A549 (cell line): ENCODE results near the gene FAM120B. TPM values are rescaled to one million over a fixed set of nuclear protein-coding genes. Genes with fewer than 3 reads are reported as not detected.

Experiments
- ATAC-seq, 2 experiments: fragments of 200-7000 bp in 1 of 2; fragments of >200 bp in 1 of 2; cut with Nextera tagmentation in 1 of 2; cut with Tn5 transposase in 1 of 2; 3 replicates each; pipeline versions ENCODE4 v1.8.0 to v1.9.1; 2018 to 2020; ENCODE audit warnings: mild to moderate bottlenecking in 1 of 2, moderate library complexity in 1 of 2
- CTCF ChIA-PET: fragments of 300-600 bp; sonication (Branson Sonifier 250); formaldehyde crosslinking; extraction: SDS; loops from one replicate; lab custom pipeline; 2021; ENCODE audit warnings: antibody characterized with exemption, inconsistent platforms; lab: Yijun Ruan, JAX
- POLR2A ChIA-PET: fragments of 350-600 bp; formaldehyde crosslinking; extraction: SDS; loops from one replicate; lab custom pipeline; 2021; ENCODE audit warnings: antibody characterized with exemption, inconsistent platforms; lab: Yijun Ruan, JAX
- DNase-seq, 2 experiments: peaks; one replicate each; pipeline versions ENCODE4 v3.0.0 to v3.0.0-alpha.2; 2011 to 2016; ENCODE audit warnings: low read depth in 1 of 2, low spot score in 1 of 2
- FAIRE-seq: peaks from 2 replicates; lab custom pipeline; 2011; peaks lifted over from hg19 to GRCh38; lab: Jason Lieb, UNC
- H3K27ac ChIP-seq, 2 experiments: fragments of >200 bp; sonication (Bioruptor Twin); formaldehyde crosslinking; 3 replicates each; pipeline ENCODE4 v1.5.1; 2016 to 2017
- H3K4me1 ChIP-seq: fragments of >200 bp; sonication (Bioruptor Twin); formaldehyde crosslinking; 3 replicates; pipeline ENCODE4 v1.6.1; 2016
- H3K4me2 ChIP-seq: fragments of >200 bp; sonication (Bioruptor Twin); formaldehyde crosslinking; 3 replicates; pipeline ENCODE4 v1.6.1; 2016
- H3K4me3 ChIP-seq: fragments of >200 bp; sonication (Bioruptor Twin); formaldehyde crosslinking; 3 replicates; pipeline ENCODE4 v1.5.1; 2016
- H3K9me3 ChIP-seq: fragments of >200 bp; sonication (Bioruptor Twin); formaldehyde crosslinking; 3 replicates; pipeline ENCODE4 v1.6.1; 2016
- BCL3 ChIP-seq: fragments of >200 bp; sonication (Bioruptor Twin); formaldehyde crosslinking; IDR thresholded peaks from 3 replicates; pipeline ENCODE4 v1.6.1; 2016
- BHLHE40 ChIP-seq: IDR thresholded peaks from 2 replicates; pipeline ENCODE4 v1.6.1; 2012; ENCODE audit warnings: low read depth, low read length, inconsistent platforms
- CEBPB ChIP-seq, 2 experiments: fragments of >200 bp in 1 of 2; sonication (Bioruptor Twin) in 1 of 2; formaldehyde crosslinking in 1 of 2; IDR thresholded peaks; 2 replicates each; pipeline ENCODE4 v1.6.1; 2012 to 2016
- E2F6 ChIP-seq: IDR thresholded peaks from 2 replicates; pipeline ENCODE4 v1.6.1; 2012; ENCODE audit warnings: low read depth, borderline replicate concordance
- EP300 ChIP-seq, 2 experiments: fragments of >200 bp; sonication (Bioruptor Twin); formaldehyde crosslinking; IDR thresholded peaks; 2 replicates in 1 of 2; 3 replicates in 1 of 2; pipeline ENCODE4 v1.6.1; 2016 to 2017
- ESRRA ChIP-seq: fragments of 150-350 bp; IDR thresholded peaks from 2 replicates; pipeline ENCODE4 v1.6.1; 2014; ENCODE audit warnings: mild to moderate bottlenecking, low read length, borderline replicate concordance
- FOSB ChIP-seq: fragments of 250-450 bp; sonication (Bioruptor Pico); IDR thresholded peaks from 2 replicates; pipeline ENCODE4 v1.5.0; 2020; ENCODE audit warnings: mild to moderate bottlenecking, moderate library complexity
- HDAC2 ChIP-seq: fragments of 200-600 bp; sonication (generic); IDR thresholded peaks from 2 replicates; pipeline ENCODE4 v1.6.1; 2016
- HOXA7 ChIP-seq: fragments of 250-450 bp; sonication (Bioruptor Pico); IDR thresholded peaks from 2 replicates; pipeline ENCODE4 v1.5.0; 2020; ENCODE audit warnings: mild to moderate bottlenecking, moderate library complexity
- KDM5A ChIP-seq: fragments of 200-600 bp; sonication (generic); IDR thresholded peaks from 2 replicates; pipeline ENCODE4 v1.6.1; 2016; ENCODE audit warnings: antibody characterized with exemption, mild to moderate bottlenecking
- MAX ChIP-seq: IDR thresholded peaks from 2 replicates; pipeline ENCODE4 v1.6.1; 2012
- NPAS2 ChIP-seq: fragments of 250-450 bp; sonication (Bioruptor Pico); IDR thresholded peaks from 2 replicates; pipeline ENCODE4 v1.8.0; 2022; ENCODE audit warnings: mild to moderate bottlenecking, moderate library complexity, borderline replicate concordance
- POLR2A ChIP-seq: IDR thresholded peaks from 2 replicates; pipeline ENCODE4 v1.6.1; 2012; ENCODE audit warnings: mild to moderate bottlenecking, low read length
- RARB ChIP-seq: fragments of 250-450 bp; sonication (Bioruptor Pico); IDR thresholded peaks from 2 replicates; pipeline ENCODE4 v1.8.0; 2021; ENCODE audit warnings: mild to moderate bottlenecking, moderate library complexity
- RCOR1 ChIP-seq: fragments of 150-350 bp; IDR thresholded peaks from 2 replicates; pipeline ENCODE4 v1.6.1; 2014; ENCODE audit warnings: antibody characterized with exemption, low read length, low read depth
- REST ChIP-seq: fragments of 200-600 bp; sonication (generic); IDR thresholded peaks from 2 replicates; pipeline ENCODE4 v1.6.1; 2016; ENCODE audit warnings: antibody characterized with exemption, mild to moderate bottlenecking, moderate library complexity
- RFX5 ChIP-seq: fragments of 450-650 bp; IDR thresholded peaks from 2 replicates; pipeline ENCODE4 v1.7.1; 2014; ENCODE audit warnings: antibody characterized with exemption, mild to moderate bottlenecking, moderate library complexity
- RNF2 ChIP-seq: fragments of 200-600 bp; sonication (generic); IDR thresholded peaks from 2 replicates; pipeline ENCODE4 v1.6.1; 2016; ENCODE audit warnings: low read depth, mild to moderate bottlenecking, antibody characterized with exemption, moderate library complexity, borderline replicate concordance
- ZC3H11A ChIP-seq: fragments of 450-650 bp; IDR thresholded peaks from 2 replicates; pipeline ENCODE4 v1.6.1; 2014; ENCODE audit warnings: antibody characterized with exemption, mild to moderate bottlenecking
- ZNF302 ChIP-seq: fragments of 250-450 bp; sonication (Bioruptor Pico); IDR thresholded peaks from 2 replicates; pipeline ENCODE4 v1.9.0; 2021; ENCODE audit warnings: inconsistent platforms, mild to moderate bottlenecking, moderate library complexity
- WGBS: methylation state at CpG from one replicate; pipeline ENCODE4 v1.1.6; 2017; ENCODE audit errors: missing lambda C conversion rate; 5-methylcytosine and 5-hydroxymethylcytosine counted together
- polyA plus RNA-seq, 4 experiments: library from polyadenylated mRNA; depleted of rRNA in 3 of 4; stranded (reverse); fragments of >200 nt; fragmentation: RNase III in 1 of 4; extraction: RNeasy Plus Mini Kit Qiagen cat#74134 plus additional on column Dnase treatment in 1 of 4; gene quantifications; 2 replicates in 3 of 4; 3 replicates in 1 of 4; pipeline ENCODE4 v1.2.3, GENCODE V29; 2011 to 2017
- TF ChIP-seq, protein P1 (sequence below): fragments of >200 bp; sonication (Bioruptor Twin); formaldehyde crosslinking; IDR thresholded peaks from 3 replicates; pipeline ENCODE4 v1.5.1; 2016

FAM120B gene
- polyA plus RNA-seq, 2 of the 4 experiments (the other 2 are of a cell fraction): 7.0 to 7.7 TPM

GRCh38 chr6:170279977-170280688 lies 26.4 kb upstream of the FAM120B start:
- FAIRE-seq (no peak), DNase-seq (peak; percentile 65 to 67), ATAC-seq (peak; percentile 93 to 98)
- peak overlapping the region; percentile 51 for H3K4me3 ChIP-seq
- H3K4me1 ChIP-seq: 0 out of 3 replicates have a peak, but pooled peaks cover 4% of the 10 kb centered on the region
- peak overlapping the region; percentile 83 for H3K4me2 ChIP-seq
- no peak for TF ChIP-seq RCOR1
- TF ChIP-seq RNF2: no peak
- peak; percentile 71 for TF ChIP-seq POLR2A
- no peak for TF ChIP-seq FOSB
- TF ChIP-seq BHLHE40: no peak
- TF ChIP-seq MAX: peak; percentile 47; the same call in 1 of the 2 replicates
- no peak for TF ChIP-seq HDAC2
- TF ChIP-seq ZNF302 (CRISPR knock-in tag): no peak
- no peak for TF ChIP-seq RFX5
- TF ChIP-seq ZC3H11A: no peak
- TF ChIP-seq KDM5A: no peak
- TF ChIP-seq REST: no peak
- no peak for TF ChIP-seq HOXA7 (CRISPR knock-in tag)
- no peak for TF ChIP-seq EP300 (IDR thresholded peaks at IDR 0.05)
- TF ChIP-seq CEBPB (IDR thresholded peaks at IDR 0.05): no peak
- TF ChIP-seq E2F6: no peak
- TF ChIP-seq ESRRA: no peak
- no peaks in the 10 kb centered on the region for H3K9me3 ChIP-seq
- POLR2A ChIA-PET: interaction anchor here (0.6 kb wide), 1 partner anchor 1067 kb away, joined by 4 read pairs; no protein-coding TSS in a partner anchor
- CTCF ChIA-PET: interaction anchor here (1.3 kb wide), 1 partner anchor 490 kb away, joined by 3 read pairs; no protein-coding TSS in a partner anchor
- WGBS: 33% methylated on average over 9 of the region's 36 CpGs
- peak overlapping the region; percentile 65 to 77 for H3K27ac ChIP-seq

- POLR2A ChIA-PET: no interaction called here
- FAIRE-seq: no peak
- H3K9me3 ChIP-seq: no peaks in the 10 kb centered on the region
- peak in 1 of 2 experiments; percentile 65; a peak in 4 of 6 replicates for ATAC-seq
- 1% methylated on average over 21 of the region's 23 CpGs for WGBS
- TF ChIP-seq NPAS2: no peak
- TF ChIP-seq, protein P1, sequence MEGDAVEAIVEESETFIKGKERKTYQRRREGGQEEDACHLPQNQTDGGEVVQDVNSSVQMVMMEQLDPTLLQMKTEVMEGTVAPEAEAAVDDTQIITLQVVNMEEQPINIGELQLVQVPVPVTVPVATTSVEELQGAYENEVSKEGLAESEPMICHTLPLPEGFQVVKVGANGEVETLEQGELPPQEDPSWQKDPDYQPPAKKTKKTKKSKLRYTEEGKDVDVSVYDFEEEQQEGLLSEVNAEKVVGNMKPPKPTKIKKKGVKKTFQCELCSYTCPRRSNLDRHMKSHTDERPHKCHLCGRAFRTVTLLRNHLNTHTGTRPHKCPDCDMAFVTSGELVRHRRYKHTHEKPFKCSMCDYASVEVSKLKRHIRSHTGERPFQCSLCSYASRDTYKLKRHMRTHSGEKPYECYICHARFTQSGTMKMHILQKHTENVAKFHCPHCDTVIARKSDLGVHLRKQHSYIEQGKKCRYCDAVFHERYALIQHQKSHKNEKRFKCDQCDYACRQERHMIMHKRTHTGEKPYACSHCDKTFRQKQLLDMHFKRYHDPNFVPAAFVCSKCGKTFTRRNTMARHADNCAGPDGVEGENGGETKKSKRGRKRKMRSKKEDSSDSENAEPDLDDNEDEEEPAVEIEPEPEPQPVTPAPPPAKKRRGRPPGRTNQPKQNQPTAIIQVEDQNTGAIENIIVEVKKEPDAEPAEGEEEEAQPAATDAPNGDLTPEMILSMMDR: peak; percentile 26; the same call in 1 of the 3 replicates
- TF ChIP-seq RARB (CRISPR knock-in tag): no peak
- no peak for TF ChIP-seq BCL3
- DNase-seq: no peak
- peak overlapping the region; percentile 51 for H3K4me3 ChIP-seq
- 0 out of 3 replicates have a peak, but pooled peaks cover 4% of the 10 kb centered on the region for H3K4me1 ChIP-seq
- peak overlapping the region; percentile 65 to 77 for H3K27ac ChIP-seq
- peak overlapping the region; percentile 83 for H3K4me2 ChIP-seq
- CTCF ChIA-PET: interaction anchor here (1.3 kb wide), 1 partner anchor 491 kb away, joined by 3 read pairs; no protein-coding TSS in a partner anchor
Measured at GRCh38 chr6:170280689-170281045, 25.9 kb upstream of the FAM120B start.
